Lung (tissue), 16 donors: ENCODE results near the gene PPM1J. TPM values are rescaled to one million over a fixed set of nuclear protein-coding genes. Genes with fewer than 3 reads are reported as not detected.

ENCODE experiments used
- ATAC-seq: fragments of 200-7000 bp; cut with Tn5 transposase; one replicate; pipeline ENCODE4 v1.9.1; 2020; ENCODE audit warnings: moderate number of reproducible peaks; ENCODE audit not compliant: insufficient read depth, low FRiP score
- DNase-seq, 3 donors: peaks; one replicate each; pipeline ENCODE4 v3.0.0-alpha.2; 2013 to 2017
- H3K27ac ChIP-seq, 2 donors: one replicate each; pipeline ENCODE4 v1.5.1; 2013; ENCODE audit warnings: mild to moderate bottlenecking in 2 of 2, moderate library complexity in 2 of 2, control low read depth in 1 of 2, inconsistent platforms in 1 of 2, low read depth in 1 of 2, low read length in 1 of 2
- H3K27me3 ChIP-seq, 3 donors: one replicate each; pipeline ENCODE4 v1.5.1; 2013; ENCODE audit warnings: low read length in 2 of 3; ENCODE audit not compliant: control insufficient read depth in 3 of 3, insufficient read depth in 3 of 3
- H3K36me3 ChIP-seq, 4 donors: one replicate each; pipeline ENCODE4 v1.5.1; 2013; ENCODE audit warnings: low read length in 4 of 4, mild to moderate bottlenecking in 1 of 4, moderate library complexity in 1 of 4; ENCODE audit not compliant: control insufficient read depth in 4 of 4, insufficient read depth in 4 of 4
- H3K4me1 ChIP-seq, 5 donors: one replicate each; pipeline ENCODE4 v1.5.1; 2013; ENCODE audit warnings: low read length in 5 of 5, mild to moderate bottlenecking in 2 of 5, moderate library complexity in 1 of 5; ENCODE audit not compliant: control insufficient read depth in 5 of 5, insufficient read depth in 5 of 5
- H3K4me3 ChIP-seq: one replicate; pipeline ENCODE4 v1.5.1; 2013; ENCODE audit warnings: mild to moderate bottlenecking, control low read depth, moderate library complexity
- H3K9ac ChIP-seq, 2 donors: one replicate each; pipeline ENCODE4 v1.5.1; 2013; ENCODE audit warnings: low read length in 2 of 2, control low read depth in 1 of 2; ENCODE audit not compliant: insufficient read depth in 1 of 2
- H3K9me3 ChIP-seq, 4 donors: one replicate each; pipeline ENCODE4 v1.5.1; 2013; ENCODE audit warnings: low read length in 3 of 4, mild to moderate bottlenecking in 1 of 4, moderate library complexity in 1 of 4; ENCODE audit not compliant: control insufficient read depth in 4 of 4, insufficient read depth in 3 of 4
- WGBS, 2 donors: extraction: QIAGEN DNeasy Blood & Tissue Kit; methylation state at CpG; one replicate each; pipeline ENCODE4 v1.1.7; 2013; 5-methylcytosine and 5-hydroxymethylcytosine counted together
- long read RNA-seq, 5 donors: transcript quantifications; one replicate each; lab custom pipeline, GENCODE V29; 2026
- polyA plus RNA-seq, 2 donors: library from polyadenylated mRNA; stranded (reverse); fragments of 200-250 nt; gene quantifications; one replicate each; pipeline ENCODE4 v1.2.1, GENCODE V29; 2013
- total RNA-seq, 2 donors: library from RNA; depleted of rRNA in 1 of 2; stranded (reverse); fragments of >200 nt in 1 of 2; gene quantifications; one replicate each; pipeline ENCODE4 v1.2.1, GENCODE V29; 2014 to 2021
- TF ChIP-seq, protein P1 (sequence below): IDR thresholded peaks from 2 replicates; pipeline ENCODE4 v1.5.1; 2012; ENCODE audit warnings: mild to moderate bottlenecking; ENCODE audit errors: control extremely low read depth, extremely low read depth
- donor health status: control.
- donor health status: control.
- donor health status: Bipolar disorder and iron deficiency.
- donor health status: healthy.
- donor health status: DM: yes; HTN: yes; CAD: no.

The PPM1J gene, protein sequence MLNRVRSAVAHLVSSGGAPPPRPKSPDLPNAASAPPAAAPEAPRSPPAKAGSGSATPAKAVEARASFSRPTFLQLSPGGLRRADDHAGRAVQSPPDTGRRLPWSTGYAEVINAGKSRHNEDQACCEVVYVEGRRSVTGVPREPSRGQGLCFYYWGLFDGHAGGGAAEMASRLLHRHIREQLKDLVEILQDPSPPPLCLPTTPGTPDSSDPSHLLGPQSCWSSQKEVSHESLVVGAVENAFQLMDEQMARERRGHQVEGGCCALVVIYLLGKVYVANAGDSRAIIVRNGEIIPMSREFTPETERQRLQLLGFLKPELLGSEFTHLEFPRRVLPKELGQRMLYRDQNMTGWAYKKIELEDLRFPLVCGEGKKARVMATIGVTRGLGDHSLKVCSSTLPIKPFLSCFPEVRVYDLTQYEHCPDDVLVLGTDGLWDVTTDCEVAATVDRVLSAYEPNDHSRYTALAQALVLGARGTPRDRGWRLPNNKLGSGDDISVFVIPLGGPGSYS
- total RNA-seq (under 1 TPM in 1 of 2 donors, not detected in 1; 0.64 TPM), polyA plus RNA-seq (under 1 TPM; 0.45 to 0.92 TPM)
- long read RNA-seq, donor 1, result 0 reads
- long read RNA-seq, donor 2, result 0 reads
- long read RNA-seq, donor 3, result 0 reads
- long read RNA-seq, donor 4, result 0 reads
- long read RNA-seq, donor 5, result 0 reads

DNA sequence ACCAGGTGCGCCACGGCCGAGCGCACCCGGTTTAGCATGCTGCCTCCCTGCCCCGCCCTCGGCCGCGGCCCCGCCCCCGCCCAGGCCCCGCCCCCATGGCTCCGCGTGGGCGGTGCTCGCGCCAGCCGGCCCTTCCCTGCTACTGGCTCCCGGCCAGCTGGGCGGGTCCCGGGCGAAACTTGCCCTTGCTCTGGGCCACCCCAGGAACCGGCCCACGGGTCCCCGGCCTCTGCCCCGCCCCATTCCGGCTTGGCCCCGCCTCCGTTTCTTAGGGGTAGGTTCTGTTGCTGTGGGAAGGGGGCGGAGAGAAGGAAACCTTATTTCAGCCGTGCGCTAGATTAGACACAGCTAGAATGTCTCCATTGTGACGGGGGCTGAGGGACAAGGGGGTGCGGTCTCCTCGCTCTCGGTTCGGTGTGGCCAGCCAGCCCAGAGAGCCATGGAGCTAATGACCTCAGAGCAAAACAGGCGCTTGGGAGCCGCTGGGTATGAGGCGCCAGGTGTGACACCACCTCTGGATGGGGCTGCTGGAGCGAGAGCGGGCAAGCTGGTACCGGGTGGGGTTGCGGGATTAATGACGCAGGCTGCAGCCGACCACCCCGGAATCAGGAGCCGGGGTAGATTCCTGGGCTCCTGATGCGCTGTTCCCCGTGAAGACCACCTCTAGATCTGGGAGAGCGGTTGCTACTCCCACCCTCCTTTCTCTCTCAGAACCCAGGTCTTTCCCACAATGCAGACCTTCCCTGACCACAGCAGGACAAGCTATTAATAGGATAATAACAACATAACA is at the start of gene PPM1J:
Gene PPM1J, minus strand, starts transcription at position 69 of the 790 bp plus-strand sequence. Its CDS starts 31 bp downstream, at position 38.
- peak; percentile 91 for ATAC-seq
- Histone ChIP-seq H3K27ac (peak within 1 kb of the TSS; percentile 21 to 68), H3K9ac (no peak within 1 kb of the TSS), H3K4me1 (peaks cover 0 to 23% (median 6%) of the 10 kb centered on the region in 5 donors), H3K27me3 (peaks cover 0 to 20% (median 0%) of the 10 kb centered on the region in 3 donors), H3K36me3 (no peaks in the 10 kb centered on the region), H3K4me3 (peak within 1 kb of the TSS; percentile 48), H3K9me3 (no peaks in the 10 kb centered on the region)
- 1% methylated on average over 39 to 51 of the region's 51 CpGs for WGBS, 2 donors
- DNase-seq, result peak; percentile 90 to 93 (median 91)
- TF ChIP-seq, protein P1, sequence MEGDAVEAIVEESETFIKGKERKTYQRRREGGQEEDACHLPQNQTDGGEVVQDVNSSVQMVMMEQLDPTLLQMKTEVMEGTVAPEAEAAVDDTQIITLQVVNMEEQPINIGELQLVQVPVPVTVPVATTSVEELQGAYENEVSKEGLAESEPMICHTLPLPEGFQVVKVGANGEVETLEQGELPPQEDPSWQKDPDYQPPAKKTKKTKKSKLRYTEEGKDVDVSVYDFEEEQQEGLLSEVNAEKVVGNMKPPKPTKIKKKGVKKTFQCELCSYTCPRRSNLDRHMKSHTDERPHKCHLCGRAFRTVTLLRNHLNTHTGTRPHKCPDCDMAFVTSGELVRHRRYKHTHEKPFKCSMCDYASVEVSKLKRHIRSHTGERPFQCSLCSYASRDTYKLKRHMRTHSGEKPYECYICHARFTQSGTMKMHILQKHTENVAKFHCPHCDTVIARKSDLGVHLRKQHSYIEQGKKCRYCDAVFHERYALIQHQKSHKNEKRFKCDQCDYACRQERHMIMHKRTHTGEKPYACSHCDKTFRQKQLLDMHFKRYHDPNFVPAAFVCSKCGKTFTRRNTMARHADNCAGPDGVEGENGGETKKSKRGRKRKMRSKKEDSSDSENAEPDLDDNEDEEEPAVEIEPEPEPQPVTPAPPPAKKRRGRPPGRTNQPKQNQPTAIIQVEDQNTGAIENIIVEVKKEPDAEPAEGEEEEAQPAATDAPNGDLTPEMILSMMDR, result no peak

DNA sequence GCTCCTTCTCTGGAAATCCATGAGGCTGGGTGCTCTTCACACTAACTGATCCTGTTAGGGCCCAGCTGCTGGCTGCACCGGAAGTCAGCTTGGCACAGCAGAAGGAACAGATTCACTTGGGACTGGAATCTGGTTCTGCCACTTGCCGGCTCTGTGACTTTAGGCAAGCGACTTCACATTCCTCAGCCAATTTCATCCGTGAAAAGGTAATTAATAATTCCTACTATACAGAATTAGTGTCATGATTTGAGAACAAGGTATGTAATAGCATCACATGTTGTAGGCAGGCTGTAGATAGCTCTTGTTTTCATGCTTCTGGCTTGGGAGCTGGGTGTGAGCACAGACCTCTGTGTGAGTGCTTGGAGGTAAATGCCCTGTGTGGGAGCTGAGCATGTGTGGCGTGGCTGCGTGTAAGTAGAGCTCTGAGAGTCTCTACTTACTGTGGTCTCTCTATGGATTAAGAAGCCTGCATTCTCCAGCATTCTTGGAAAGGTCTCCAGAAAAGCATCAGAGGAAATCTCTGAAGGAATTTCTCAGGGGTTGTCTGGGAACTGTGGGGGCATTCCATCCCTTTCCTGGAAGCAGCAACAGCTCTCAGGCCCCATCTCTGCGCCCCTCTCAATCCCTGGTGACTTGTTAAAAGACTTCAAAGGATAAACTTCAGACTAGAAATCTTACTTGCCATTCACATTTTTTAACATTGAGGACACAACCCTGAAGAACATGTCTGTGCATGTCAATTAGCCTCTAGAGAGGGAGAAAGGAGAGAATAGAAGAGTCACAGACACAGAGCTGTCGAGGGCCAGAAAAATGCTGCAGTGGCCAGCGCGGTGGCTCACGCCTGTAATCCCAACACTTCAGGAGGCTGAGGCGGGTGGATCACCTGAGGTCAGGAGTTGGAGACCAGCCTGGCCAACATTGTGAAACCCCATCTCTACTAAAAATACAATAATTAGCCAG is 47.7 kb upstream of the PPM1J start:
- Histone ChIP-seq H3K27ac (peak overlapping the region in 1 of 2 donors; percentile 17), H3K4me1 (peaks cover 0 to 9% (median 0%) of the 10 kb centered on the region in 5 donors), H3K9ac (no peak overlapping the region), H3K27me3 (no peaks in the 10 kb centered on the region), H3K4me3 (no peak overlapping the region), H3K9me3 (no peaks in the 10 kb centered on the region), H3K36me3 (no peaks in the 10 kb centered on the region)
- TF ChIP-seq, protein P1, result no peak
- 53 to 79% methylated on average over 12 of the region's 12 CpGs for WGBS, 2 donors
- DNase-seq (peak; percentile 49 to 68 (median 65)), ATAC-seq (peak; percentile 46)

DNA sequence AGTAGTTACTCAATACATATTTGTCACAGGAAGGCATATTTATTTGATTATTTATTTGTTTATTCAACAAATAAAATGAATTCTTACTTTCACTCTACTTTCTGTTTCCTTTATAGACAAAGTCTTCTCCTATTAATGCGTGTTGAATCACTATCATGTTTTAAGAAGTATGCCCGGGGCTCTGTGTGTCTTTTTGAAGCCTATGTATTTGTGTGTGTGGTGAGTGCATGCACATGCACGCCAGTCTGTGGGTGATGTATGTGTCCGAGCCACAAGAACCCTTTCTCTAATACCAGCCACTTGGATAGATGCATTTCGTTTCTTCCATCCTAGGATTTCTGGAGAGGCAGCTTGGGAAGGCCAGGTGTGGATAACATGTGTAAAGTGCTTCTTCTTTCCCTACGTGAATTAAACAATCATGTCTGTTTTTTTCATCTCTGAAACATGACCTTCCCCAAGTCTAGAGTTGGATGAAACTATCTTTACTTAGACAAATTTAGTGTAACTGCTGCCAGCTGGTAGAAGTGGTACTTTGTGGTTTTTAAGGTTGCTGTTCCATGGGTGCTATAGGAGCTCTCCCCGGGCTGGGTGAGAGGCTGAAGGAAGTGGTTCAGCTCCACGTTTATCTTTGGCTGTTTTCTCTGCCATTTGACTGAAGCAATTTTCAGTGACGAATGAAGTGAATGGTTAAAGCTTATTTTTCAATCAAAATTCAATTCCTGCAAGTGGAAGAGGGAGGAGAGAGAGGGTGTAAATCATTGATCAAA is 46.8 kb upstream of the PPM1J start:
- Histone ChIP-seq H3K4me3 (no peak overlapping the region), H3K36me3 (no peaks in the 10 kb centered on the region), H3K9ac (no peak overlapping the region), H3K9me3 (no peaks in the 10 kb centered on the region), H3K4me1 (peaks cover 0 to 9% (median 0%) of the 10 kb centered on the region in 5 donors), H3K27ac (no peak overlapping the region), H3K27me3 (no peaks in the 10 kb centered on the region)
- ATAC-seq (no peak), DNase-seq (peak in 1 of 3 donors; percentile 7)
- 55 to 57% methylated on average over 9 of the region's 9 CpGs for WGBS, 2 donors
- TF ChIP-seq, protein P1, result no peak
